B cell (primary cell): Measurements from ENCODE around the gene ACTMAP. TPM values are rescaled to one million over a fixed set of nuclear protein-coding genes. Genes with fewer than 3 reads are reported as not detected.

Source experiments
- ATAC-seq: fragments of 200-7000 bp; cut with Tn5 transposase; one replicate; pipeline ENCODE4 v1.10.0; 2021; ENCODE audit warnings: low read depth, mild to moderate bottlenecking, moderate number of reproducible peaks, moderate library complexity
- CTCF ChIA-PET: fragments of 350-600 bp; sonication (Branson Sonifier 250); formaldehyde crosslinking; loops from one replicate; lab custom pipeline; 2021; ENCODE audit warnings: antibody characterized with exemption, inconsistent platforms; lab: Charles Lee
- POLR2A ChIA-PET: fragments of 350-600 bp; sonication (Branson Sonifier 250); formaldehyde crosslinking; loops from one replicate; lab custom pipeline; 2021; ENCODE audit warnings: antibody characterized with exemption; lab: Charles Lee
- DNase-seq: peaks from one replicate; pipeline ENCODE4 v3.0.0; 2013
- H2AFZ ChIP-seq: 2 replicates; pipeline ENCODE4 v1.6.1; 2012; ENCODE audit warnings: mild to moderate bottlenecking, low read depth, low read length; ENCODE audit not compliant: insufficient read depth, poor library complexity, severe bottlenecking
- H3K27ac ChIP-seq, 2 donors: 1 replicate in 1 of 2; 2 replicates in 1 of 2; pipeline ENCODE4 v1.5.1; 2012 to 2013; ENCODE audit warnings: low read length in 2 of 2, mild to moderate bottlenecking in 2 of 2, moderate library complexity in 1 of 2
- H3K27me3 ChIP-seq, 4 experiments: fragments of 200-600 bp in 1 of 4; sonication (generic) in 1 of 4; replicated peaks in 1 of 4; 1 replicate in 2 of 4; 2 replicates in 2 of 4; pipeline versions ENCODE4 v1.6.1 to v1.7.0; 2013 to 2016; ENCODE audit warnings: low read length in 3 of 4, mild to moderate bottlenecking in 2 of 4, mixed read lengths in 1 of 4, moderate library complexity in 1 of 4; ENCODE audit not compliant: insufficient read depth in 4 of 4, control insufficient read depth in 3 of 4; ENCODE audit errors: control extremely low read depth in 1 of 4
- H3K36me3 ChIP-seq, 2 experiments: replicated peaks in 1 of 2; 1 replicate in 1 of 2; 2 replicates in 1 of 2; pipeline versions ENCODE4 v1.6.1 to v1.7.1; 2013; ENCODE audit warnings: low read length in 1 of 2; ENCODE audit not compliant: insufficient read depth in 2 of 2, control insufficient read depth in 1 of 2; ENCODE audit errors: control extremely low read depth in 1 of 2, extremely low read depth in 1 of 2
- H3K4me1 ChIP-seq, 2 donors: fragments of 200-600 bp in 1 of 2; sonication (generic) in 1 of 2; 1 replicate in 1 of 2; 2 replicates in 1 of 2; pipeline versions ENCODE4 v1.5.1 to v1.6.1; 2013 to 2017; ENCODE audit warnings: low read length in 2 of 2; ENCODE audit not compliant: control insufficient read depth in 2 of 2, insufficient read depth in 2 of 2
- H3K4me2 ChIP-seq: replicated peaks from 2 replicates; pipeline ENCODE3; 2012; ENCODE audit warnings: mild to moderate bottlenecking, low read depth, low read length; ENCODE audit not compliant: poor library complexity, severe bottlenecking
- H3K4me3 ChIP-seq, 5 experiments: fragments of 200-600 bp in 1 of 5; sonication (generic) in 1 of 5; 1 replicate in 3 of 5; 2 replicates in 2 of 5; pipeline versions ENCODE4 v1.5.1 to v1.7.0; 2011 to 2016; ENCODE audit warnings: low read length in 4 of 5, mild to moderate bottlenecking in 4 of 5, low read depth in 2 of 5, control low read depth in 1 of 5, moderate library complexity in 1 of 5; ENCODE audit not compliant: insufficient read depth in 1 of 5; ENCODE audit errors: control extremely low read depth in 1 of 5, extremely low read depth in 1 of 5
- H3K79me2 ChIP-seq: fragments of 200-600 bp; sonication (generic); one replicate; pipeline ENCODE4 v1.6.0; 2016; ENCODE audit warnings: low read length; ENCODE audit not compliant: control insufficient read depth, insufficient read depth
- H3K9ac ChIP-seq: fragments of 200-600 bp; sonication (generic); 2 replicates; pipeline ENCODE4 v1.6.1; 2017; ENCODE audit warnings: mild to moderate bottlenecking, low read length, moderate library complexity
- H3K9me3 ChIP-seq, 3 donors: one replicate each; pipeline versions ENCODE4 v1.6.1 to v1.7.1; 2013; ENCODE audit warnings: low read length in 2 of 3; ENCODE audit not compliant: control insufficient read depth in 2 of 3, insufficient read depth in 1 of 3; ENCODE audit errors: control extremely low read depth in 1 of 3
- H4K20me1 ChIP-seq: 2 replicates; pipeline ENCODE4 v1.6.0; 2012; ENCODE audit warnings: mild to moderate bottlenecking, low read length; ENCODE audit not compliant: insufficient read depth, control insufficient read depth, poor library complexity, severe bottlenecking
- H3K27ac Mint-ChIP-seq: one replicate; pipeline ENCODE4 v1.8.0; 2021; ENCODE audit warnings: mixed read lengths
- H3K27me3 Mint-ChIP-seq: one replicate; pipeline ENCODE4 v1.8.0; 2021; ENCODE audit warnings: mixed read lengths
- H3K4me1 Mint-ChIP-seq: one replicate; pipeline ENCODE4 v1.8.0; 2021; ENCODE audit warnings: mixed read lengths
- H3K4me3 Mint-ChIP-seq: one replicate; pipeline ENCODE4 v1.8.0; 2021; ENCODE audit warnings: mixed read lengths
- H3K9me3 Mint-ChIP-seq: one replicate; pipeline ENCODE4 v1.8.0; 2022; ENCODE audit warnings: mixed read lengths; ENCODE audit not compliant: insufficient read depth
- EZH2 ChIP-seq: IDR thresholded peaks from 2 replicates; pipeline ENCODE4 v1.6.1; 2012; ENCODE audit warnings: borderline replicate concordance, low read depth, mild to moderate bottlenecking, moderate library complexity, low read length; ENCODE audit not compliant: insufficient read depth, poor library complexity, severe bottlenecking
- WGBS: methylation state at CpG from one replicate; pipeline ENCODE4 v1.1.5; 2013; ENCODE audit warnings: missing lambda C conversion rate; ENCODE audit not compliant: insufficient coverage; 5-methylcytosine and 5-hydroxymethylcytosine counted together
- intact Hi-C: fragments of 100-400 bp; cut with micrococcal nuclease; formaldehyde crosslinking; loops from one replicate; pipeline ENCODE4 v1.10.0; 2022
- polyA plus RNA-seq: library from polyadenylated mRNA; depleted of rRNA; stranded (reverse); fragments of >200 nt; gene quantifications from 2 replicates; pipeline ENCODE4 v1.2.3, GENCODE V29; 2012
- total RNA-seq, 2 donors: library from RNA; stranded (reverse); fragments of 120-200 nt in 1 of 2; gene quantifications; 1 replicate in 1 of 2; 2 replicates in 1 of 2; pipeline versions ENCODE4 v1.2.3 to v1.2.4, GENCODE V29; 2013 to 2022
- TF ChIP-seq, protein P1 (sequence below): fragments of 200-600 bp; IDR thresholded peaks from one replicate; pipeline ENCODE4 v1.8.0; 2022; ENCODE audit warnings: antibody characterized with exemption, mild to moderate bottlenecking

Gene ACTMAP
- total and polyA plus RNA-seq, 2 donors (not counting 1 experiment from before 2014, with no cell fraction given): 7.7 to 10.2 TPM

DNA sequence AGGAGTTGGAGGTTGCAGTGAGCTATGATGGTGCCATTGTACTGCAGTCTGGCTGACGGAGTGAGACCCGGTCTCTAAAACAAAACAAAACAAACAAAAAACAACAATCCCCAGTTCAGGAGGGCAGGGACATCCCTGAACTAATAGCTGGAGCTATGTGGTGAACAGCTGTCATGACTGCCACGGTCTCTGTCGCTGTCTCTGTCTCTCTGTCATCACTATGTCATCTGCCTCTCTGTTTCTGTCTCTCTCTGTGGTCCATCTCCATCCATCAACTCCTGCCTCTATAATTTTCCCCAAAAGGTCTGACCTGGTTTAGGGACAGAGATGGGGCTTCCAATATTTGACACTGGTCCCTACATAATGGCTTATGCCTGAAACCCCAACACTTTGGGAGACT, 26.0 kb downstream of the ACTMAP start:
- no peak overlapping the region for H3K4me3 ChIP-seq
- no peak overlapping the region for H3K27ac ChIP-seq
- ChIA-PET POLR2A (no interaction called here), CTCF (no interaction called here)
- peaks cover 0 to 3% (median 0%) of the 10 kb centered on the region in 3 donors for H3K9me3 ChIP-seq
- peaks cover 31% of the 10 kb centered on the region for H3K4me1 Mint-ChIP-seq
- peaks cover 46% of the 10 kb centered on the region for H3K79me2 ChIP-seq
- 100% methylated on average over 1 of the region's 4 CpGs for WGBS
- H3K27ac Mint-ChIP-seq: no peak overlapping the region
- no peaks in the 10 kb centered on the region for H3K27me3 ChIP-seq
- peaks cover 0 to 33% of the 10 kb centered on the region in 2 experiments for H3K36me3 ChIP-seq
- H4K20me1 ChIP-seq: peaks cover 17% of the 10 kb centered on the region
- no peaks in the 10 kb centered on the region for H3K9me3 Mint-ChIP-seq
- H3K4me2 ChIP-seq: no peak overlapping the region
- H2AFZ ChIP-seq: no peak overlapping the region
- no peak for ATAC-seq
- no peak overlapping the region for H3K4me3 Mint-ChIP-seq
- intact Hi-C loops: no loop called here
- peaks cover 6 to 14% of the 10 kb centered on the region in 2 donors for H3K4me1 ChIP-seq
- no peaks in the 10 kb centered on the region for H3K27me3 Mint-ChIP-seq
- no peak for DNase-seq
- H3K9ac ChIP-seq: no peak overlapping the region
- TF ChIP-seq, protein P1, sequence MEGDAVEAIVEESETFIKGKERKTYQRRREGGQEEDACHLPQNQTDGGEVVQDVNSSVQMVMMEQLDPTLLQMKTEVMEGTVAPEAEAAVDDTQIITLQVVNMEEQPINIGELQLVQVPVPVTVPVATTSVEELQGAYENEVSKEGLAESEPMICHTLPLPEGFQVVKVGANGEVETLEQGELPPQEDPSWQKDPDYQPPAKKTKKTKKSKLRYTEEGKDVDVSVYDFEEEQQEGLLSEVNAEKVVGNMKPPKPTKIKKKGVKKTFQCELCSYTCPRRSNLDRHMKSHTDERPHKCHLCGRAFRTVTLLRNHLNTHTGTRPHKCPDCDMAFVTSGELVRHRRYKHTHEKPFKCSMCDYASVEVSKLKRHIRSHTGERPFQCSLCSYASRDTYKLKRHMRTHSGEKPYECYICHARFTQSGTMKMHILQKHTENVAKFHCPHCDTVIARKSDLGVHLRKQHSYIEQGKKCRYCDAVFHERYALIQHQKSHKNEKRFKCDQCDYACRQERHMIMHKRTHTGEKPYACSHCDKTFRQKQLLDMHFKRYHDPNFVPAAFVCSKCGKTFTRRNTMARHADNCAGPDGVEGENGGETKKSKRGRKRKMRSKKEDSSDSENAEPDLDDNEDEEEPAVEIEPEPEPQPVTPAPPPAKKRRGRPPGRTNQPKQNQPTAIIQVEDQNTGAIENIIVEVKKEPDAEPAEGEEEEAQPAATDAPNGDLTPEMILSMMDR: no peak
- TF ChIP-seq EZH2: no peak

DNA sequence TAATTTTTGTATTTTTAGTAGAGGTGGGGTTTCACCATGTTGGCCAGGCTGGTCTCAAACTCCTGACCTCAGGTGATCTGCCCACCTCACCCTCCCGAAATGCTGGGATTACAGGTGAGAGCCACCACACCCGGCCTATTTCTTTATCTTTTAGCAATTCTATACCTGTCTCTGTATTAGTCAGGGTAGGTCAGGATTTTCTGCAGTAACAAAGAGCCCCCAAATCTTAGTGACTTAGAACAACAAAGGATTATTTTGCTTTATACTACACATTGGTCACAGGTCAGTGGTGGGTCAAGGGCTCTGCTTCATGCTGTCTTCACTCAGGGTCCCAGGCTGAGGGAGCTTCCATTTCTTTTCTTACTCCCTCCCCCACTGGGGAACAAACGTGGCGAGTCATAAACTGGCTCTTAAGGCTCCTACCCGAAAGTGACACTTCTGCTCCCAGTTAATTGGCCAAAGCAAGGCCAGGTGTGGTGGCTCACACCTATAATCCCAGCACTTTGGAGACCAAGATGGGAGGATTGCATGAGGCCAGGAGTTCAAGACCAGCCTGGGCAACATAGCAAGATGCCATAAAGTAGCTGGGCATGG, 26.5 kb downstream of the ACTMAP start:
- peaks cover 0 to 30% of the 10 kb centered on the region in 2 experiments for H3K36me3 ChIP-seq
- Mint-ChIP-seq H3K4me3 (no peak overlapping the region), H3K9me3 (no peaks in the 10 kb centered on the region), H3K27me3 (no peaks in the 10 kb centered on the region), H3K4me1 (peaks cover 36% of the 10 kb centered on the region), H3K27ac (no peak overlapping the region)
- CTCF ChIA-PET: no interaction called here
- H3K4me2 ChIP-seq: no peak overlapping the region
- H3K9ac ChIP-seq: no peak overlapping the region
- TF ChIP-seq EZH2: no peak
- TF ChIP-seq, protein P1: no peak
- peaks cover 18% of the 10 kb centered on the region for H4K20me1 ChIP-seq
- H2AFZ ChIP-seq: no peak overlapping the region
- no peak for ATAC-seq
- no peaks in the 10 kb centered on the region for H3K27me3 ChIP-seq
- no peak for DNase-seq
- intact Hi-C loops: no loop called here
- peaks cover 0 to 3% (median 0%) of the 10 kb centered on the region in 3 donors for H3K9me3 ChIP-seq
- POLR2A ChIA-PET: no interaction called here
- no peak overlapping the region for H3K27ac ChIP-seq
- H3K79me2 ChIP-seq: peaks cover 51% of the 10 kb centered on the region
- 94% methylated on average over 3 of the region's 5 CpGs for WGBS
- H3K4me3 ChIP-seq: no peak overlapping the region
- H3K4me1 ChIP-seq: peaks cover 11 to 20% of the 10 kb centered on the region in 2 donors
